Endothelial cell of umbilical vein (primary cell): ENCODE measurements around the gene PRSS36. TPM values are rescaled to one million over a fixed set of nuclear protein-coding genes. Genes with fewer than 3 reads are reported as not detected.
A peak's percentile ranks its signal among the peaks of the same experiment; 100 is the strongest.

Source experiments
- BruUV-seq: library from RNA; stranded (reverse); fragments of 400-500 nt; replicated peaks from 2 replicates; lab custom pipeline; 2021; lab: Mats Ljungman, UMichigan
- CTCF ChIA-PET: fragments of 300-600, 350-600 bp; sonication (Branson Sonifier 250); formaldehyde crosslinking; loops from one replicate; lab custom pipeline; 2021; ENCODE audit warnings: antibody characterized with exemption, inconsistent platforms; lab: Charles Lee
- POLR2A ChIA-PET: fragments of 300-600, 350-600 bp; sonication (Branson Sonifier 250); formaldehyde crosslinking; loops from one replicate; lab custom pipeline; 2021; ENCODE audit warnings: antibody characterized with exemption, inconsistent platforms; lab: Charles Lee
- DNase-seq: peaks from one replicate; pipeline ENCODE4 v3.0.0-alpha.2; 2011; ENCODE audit warnings: low read depth, low spot score
- FAIRE-seq: peaks from 2 replicates; lab custom pipeline; 2011; peaks lifted over from hg19 to GRCh38; lab: Jason Lieb, UNC
- H2AFZ ChIP-seq: 2 replicates; pipeline ENCODE4 v1.6.0; 2012; ENCODE audit warnings: low read depth, low read length, control low read depth, inconsistent platforms
- H3K27ac ChIP-seq: 2 replicates; pipeline ENCODE4 v1.5.1; 2011; ENCODE audit warnings: low read depth, mild to moderate bottlenecking, control low read depth, low read length, moderate library complexity; ENCODE audit not compliant: insufficient read depth
- H3K27me3 ChIP-seq, 2 experiments: 2 replicates each; pipeline versions ENCODE4 v1.6.0 to v1.6.1; 2011; ENCODE audit warnings: low read length in 2 of 2, mixed read lengths in 1 of 2; ENCODE audit not compliant: control insufficient read depth in 2 of 2, insufficient read depth in 2 of 2
- H3K36me3 ChIP-seq, 2 experiments: 2 replicates in 1 of 2; 3 replicates in 1 of 2; pipeline ENCODE4 v1.5.1; 2011; ENCODE audit warnings: low read length in 2 of 2, mild to moderate bottlenecking in 1 of 2, moderate library complexity in 1 of 2; ENCODE audit not compliant: control insufficient read depth in 2 of 2, insufficient read depth in 2 of 2; ENCODE audit errors: extremely low read depth in 1 of 2
- H3K4me1 ChIP-seq: 3 replicates; pipeline ENCODE4 v1.5.1; 2011; ENCODE audit warnings: mild to moderate bottlenecking, low read length; ENCODE audit not compliant: control insufficient read depth, insufficient read depth; ENCODE audit errors: extremely low read depth
- H3K4me2 ChIP-seq: 2 replicates; pipeline ENCODE4 v1.6.1; 2011; ENCODE audit warnings: low read length, control low read depth, mixed read lengths; ENCODE audit not compliant: insufficient read depth
- H3K4me3 ChIP-seq, 3 experiments: fragments of 200-600 bp in 1 of 3; sonication (generic), shearing (Covaris generic) in 1 of 3; replicated peaks in 1 of 3; 2 replicates each; pipeline ENCODE4 v1.5.1; 2011 to 2016; ENCODE audit warnings: control low read depth in 3 of 3, low read length in 3 of 3, mild to moderate bottlenecking in 2 of 3, inconsistent platforms in 1 of 3, low read depth in 1 of 3, moderate library complexity in 1 of 3; ENCODE audit not compliant: insufficient read depth in 1 of 3
- H3K79me2 ChIP-seq: 2 replicates; pipeline ENCODE4 v1.6.0; 2012; ENCODE audit warnings: low read length, inconsistent platforms; ENCODE audit not compliant: control insufficient read depth, insufficient read depth
- H3K9ac ChIP-seq: replicated peaks from 2 replicates; pipeline ENCODE3; 2011; ENCODE audit warnings: low read length, control low read depth; ENCODE audit not compliant: insufficient read depth; ENCODE audit errors: extremely low read depth
- H3K9me1 ChIP-seq: replicated peaks from 3 replicates; pipeline ENCODE4 v1.6.0; 2011; ENCODE audit warnings: mild to moderate bottlenecking, low read length; ENCODE audit not compliant: control insufficient read depth, insufficient read depth; ENCODE audit errors: extremely low read depth
- H3K9me3 ChIP-seq: replicated peaks from 2 replicates; pipeline ENCODE4 v1.5.1; 2012; ENCODE audit warnings: low read length, inconsistent platforms; ENCODE audit not compliant: control insufficient read depth, insufficient read depth
- H4K20me1 ChIP-seq: replicated peaks from 2 replicates; pipeline ENCODE3; 2011; ENCODE audit warnings: mild to moderate bottlenecking, low read length; ENCODE audit not compliant: control insufficient read depth, insufficient read depth; ENCODE audit errors: extremely low read depth
- CTCF ChIP-seq, 2 donors: IDR thresholded peaks; 1 replicate in 1 of 2; 2 replicates in 1 of 2; pipeline ENCODE4 v1.5.1; 2011; ENCODE audit warnings: low read length in 2 of 2, mild to moderate bottlenecking in 2 of 2, moderate library complexity in 2 of 2, control low read depth in 1 of 2, inconsistent platforms in 1 of 2, low read depth in 1 of 2; ENCODE audit not compliant: insufficient read depth in 1 of 2; ENCODE audit errors: extremely low read depth in 1 of 2
- EZH2 ChIP-seq: IDR thresholded peaks from 2 replicates; pipeline ENCODE4 v1.6.1; 2012; ENCODE audit warnings: borderline replicate concordance, low read depth, mild to moderate bottlenecking, moderate library complexity, low read length, inconsistent platforms; ENCODE audit not compliant: severe bottlenecking
- FOS ChIP-seq: IDR thresholded peaks from 2 replicates; pipeline ENCODE4 v1.6.1; 2011; ENCODE audit warnings: mild to moderate bottlenecking, low read length, moderate library complexity, borderline replicate concordance; ENCODE audit not compliant: insufficient read depth
- GATA2 ChIP-seq: IDR thresholded peaks from 2 replicates; pipeline ENCODE4 v1.7.0; 2011; ENCODE audit warnings: low read depth, mild to moderate bottlenecking, moderate library complexity, mixed read lengths, low read length; ENCODE audit not compliant: insufficient read length, insufficient read depth
- JUN ChIP-seq: IDR thresholded peaks from 2 replicates; pipeline ENCODE4 v1.6.1; 2011; ENCODE audit warnings: borderline replicate concordance, low read depth; ENCODE audit not compliant: insufficient read length, insufficient read depth
- MYC ChIP-seq: IDR thresholded peaks from one replicate; pipeline ENCODE4 v1.6.1; 2011; ENCODE audit warnings: mild to moderate bottlenecking, low read depth, low read length
- POLR2A ChIP-seq: IDR thresholded peaks from 2 replicates; pipeline ENCODE4 v1.6.1; 2012; ENCODE audit warnings: low read depth, mild to moderate bottlenecking, control low read depth, low read length
- POLR2AphosphoS5 ChIP-seq: IDR thresholded peaks from 2 replicates; pipeline ENCODE4 v1.6.1; 2012; ENCODE audit warnings: low read depth, mild to moderate bottlenecking, control low read depth, low read length, moderate library complexity; ENCODE audit not compliant: insufficient read depth
- dilution Hi-C: fragments of 300-500 bp; cut with MboI; formaldehyde crosslinking; loops from one replicate; pipeline ENCODE4 v1.15.0; 2019; ENCODE audit warnings: low sequenced_read_pairs; ENCODE audit not compliant: extremely low pct_ligation_motif_present
- intact Hi-C: fragments of 100-400 bp; cut with micrococcal nuclease; formaldehyde crosslinking; loops from one replicate; pipeline ENCODE4 v1.10.0; 2022
- polyA plus RNA-seq, 4 experiments: library from polyadenylated mRNA; depleted of rRNA in 3 of 4; stranded (reverse) in 3 of 4; unstranded in 1 of 4; fragments of >200 nt; gene quantifications; 2 replicates each; pipeline versions ENCODE4 v1.2.1 to v1.2.3, GENCODE V29; 2011 to 2012; ENCODE audit warnings: missing spikeins in 1 of 4
- total RNA-seq: library from RNA; stranded (reverse); gene quantifications from 2 replicates; pipeline ENCODE4 v1.2.3, GENCODE V29; 2021
- TF ChIP-seq, protein P1 (sequence below): IDR thresholded peaks from 2 replicates; pipeline ENCODE4 v1.6.1; 2011; ENCODE audit not compliant: insufficient read depth, insufficient read length

The PRSS36 gene
- total and polyA plus RNA-seq, 2 donors (not counting 3 experiments of a cell fraction or from before 2014, with no cell fraction given): 0.57 TPM; not detected in 1

DNA sequence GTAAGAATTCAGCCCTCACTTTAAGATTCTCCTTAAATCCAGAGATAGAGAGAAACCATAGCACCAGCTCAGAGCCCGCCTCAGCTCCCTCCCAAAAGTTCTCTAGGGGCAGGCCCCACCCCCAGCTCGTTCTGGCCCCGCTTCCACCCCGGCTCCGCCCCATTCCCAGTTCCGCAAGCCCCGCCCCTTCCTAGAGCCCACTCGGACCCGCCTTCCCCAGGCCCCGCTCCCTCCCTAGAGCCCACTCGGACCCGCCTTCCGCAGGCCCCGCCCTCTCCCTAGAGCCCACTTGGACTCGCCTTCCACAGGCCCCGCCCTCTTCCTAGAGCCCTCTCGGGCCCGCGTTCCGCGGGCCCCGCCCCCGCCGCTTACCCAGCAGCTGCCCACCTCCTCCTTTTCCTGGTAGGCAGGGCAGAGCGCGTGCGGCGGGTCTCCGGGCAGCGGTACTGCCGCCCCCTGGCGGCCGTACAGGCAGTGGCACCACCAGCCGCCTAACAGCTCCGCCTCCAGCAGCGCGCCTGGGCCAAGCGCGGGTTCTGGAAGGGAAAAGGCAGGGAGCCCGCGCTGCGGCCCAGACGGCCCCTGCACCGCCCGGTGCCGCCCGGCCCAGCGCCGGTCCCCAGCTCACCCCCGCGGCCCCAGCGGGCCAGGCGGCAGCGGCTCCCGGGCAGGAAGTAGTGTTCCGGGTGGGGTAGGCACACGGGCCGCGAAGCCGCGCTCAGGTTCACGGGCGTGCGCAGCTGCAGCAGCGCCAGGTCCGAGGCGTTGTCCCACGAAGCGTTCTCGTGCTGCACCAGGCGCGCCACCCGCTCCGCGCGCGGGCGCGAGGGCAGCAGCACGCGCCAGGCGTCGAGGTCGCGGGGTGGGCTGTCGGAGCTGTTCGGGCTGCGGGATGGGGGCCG lies 7.5 kb downstream of the PRSS36 start:
- intact Hi-C loops (loop anchor here (1.0 to 5.0 kb wide), 9 partner anchors 25 to 731 kb away; partner anchors contain the start of genes BCKDK, FUS, HSD3B7 and KAT8), dilution Hi-C loops (no loop called here)
- H3K9me1 ChIP-seq: no peaks in the 10 kb centered on the region
- peak overlapping the region; percentile 30 for H3K27ac ChIP-seq
- H3K27me3 ChIP-seq: peaks cover 5 to 13% of the 10 kb centered on the region in 2 experiments
- H3K79me2 ChIP-seq: no peaks in the 10 kb centered on the region
- H4K20me1 ChIP-seq: no peaks in the 10 kb centered on the region
- DNase-seq (peak; percentile 99), FAIRE-seq (peak; percentile 97)
- no peaks in the 10 kb centered on the region for H3K9me3 ChIP-seq
- no TSS peak for BruUV-seq
- peak overlapping the region; percentile 96 for H2AFZ ChIP-seq
- H3K4me1 ChIP-seq: peaks cover 13% of the 10 kb centered on the region
- peak overlapping the region; percentile 7 for H3K9ac ChIP-seq
- ChIA-PET POLR2A (interaction anchor here (0.6 to 2.7 kb wide), 5 partner anchors 25 to 87 kb away, joined by 4 to 37 read pairs (median 6); partner anchors contain the start of genes FUS, KAT8, ZNF646 and ZNF668), CTCF (interaction anchor here (0.8 to 2.6 kb wide), 39 partner anchors 9 to 727 kb away, joined by 3 to 31 read pairs (median 6); partner anchors contain the start of genes ARMC5, FUS, HSD3B7 and KAT8)
- no peak for TF ChIP-seq EZH2
- TF ChIP-seq POLR2AphosphoS5: peak; percentile 46
- TF ChIP-seq POLR2A: peak; percentile 29
- peak; percentile 5 for TF ChIP-seq MYC
- no peak for TF ChIP-seq JUN
- no peak for TF ChIP-seq FOS
- no peak for TF ChIP-seq GATA2
- TF ChIP-seq CTCF (IDR thresholded peaks at IDR 0.05; ENCODE audit: extremely low read depth in 1 of 2, insufficient read depth in 1 of 2, low read depth in 1 of 2, low read length in 2 of 2): peak; percentile 98 to 99
- TF ChIP-seq, protein P1, sequence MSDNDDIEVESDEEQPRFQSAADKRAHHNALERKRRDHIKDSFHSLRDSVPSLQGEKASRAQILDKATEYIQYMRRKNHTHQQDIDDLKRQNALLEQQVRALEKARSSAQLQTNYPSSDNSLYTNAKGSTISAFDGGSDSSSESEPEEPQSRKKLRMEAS: peak; percentile 71
- H3K36me3 ChIP-seq: no peaks in the 10 kb centered on the region
- H3K4me3 ChIP-seq: peak overlapping the region in 2 of 3 experiments; percentile 6 to 23
- peak overlapping the region; percentile 77 for H3K4me2 ChIP-seq
